Transverse colon (tissue), 4 donors: ENCODE results near the gene OR2AT4. TPM values are rescaled to one million over a fixed set of nuclear protein-coding genes. Genes with fewer than 3 reads are reported as not detected.

Experiments
- DNase-seq: peaks from one replicate; pipeline ENCODE4 v3.0.0-alpha.2; 2019
- H3K27ac ChIP-seq, 4 donors: fragments of 200-600 bp; sonication (generic); 2 replicates each; pipeline ENCODE4 v1.5.1; 2016 to 2018; ENCODE audit warnings: inconsistent platforms in 4 of 4
- H3K27me3 ChIP-seq: fragments of 200-600 bp; sonication (generic); 2 replicates; pipeline ENCODE4 v1.5.1; 2017; ENCODE audit warnings: inconsistent platforms
- H3K36me3 ChIP-seq, 4 donors: fragments of 200-600 bp; sonication (generic); 2 replicates each; pipeline ENCODE4 v1.5.1; 2017 to 2019; ENCODE audit warnings: inconsistent platforms in 4 of 4
- H3K4me1 ChIP-seq, 4 donors: fragments of 200-600 bp; sonication (generic); 2 replicates each; pipeline ENCODE4 v1.5.1; 2017 to 2020; ENCODE audit warnings: inconsistent platforms in 4 of 4
- H3K4me3 ChIP-seq, 4 donors: fragments of 200-600 bp; sonication (generic); 1 replicate in 1 of 4; 2 replicates in 3 of 4; pipeline versions ENCODE4 v1.5.1 to v1.6.1; 2017 to 2019; ENCODE audit warnings: inconsistent platforms in 4 of 4
- H3K9me3 ChIP-seq, 2 donors: fragments of 200-600 bp; sonication (generic); 2 replicates each; pipeline ENCODE4 v1.5.1; 2017 to 2019; ENCODE audit warnings: inconsistent platforms in 2 of 2
- EP300 ChIP-seq: sonication (generic); formaldehyde crosslinking; IDR thresholded peaks from one replicate; pipeline ENCODE4 v1.6.1; 2017; ENCODE audit warnings: antibody characterized with exemption, low read depth
- POLR2A ChIP-seq: fragments of 450-650 bp; IDR thresholded peaks from one replicate; pipeline ENCODE4 v1.6.1; 2016; ENCODE audit warnings: antibody characterized with exemption, mild to moderate bottlenecking, moderate library complexity
- POLR2AphosphoS5 ChIP-seq, 3 donors: sonication (generic); formaldehyde crosslinking; IDR thresholded peaks; one replicate each; pipeline ENCODE4 v1.6.1; 2016; ENCODE audit warnings: antibody characterized with exemption in 3 of 3
- WGBS, 2 donors: methylation state at CpG; one replicate each; pipeline ENCODE4 v1.1.5; 2018; ENCODE audit warnings: low coverage in 1 of 2; 5-methylcytosine and 5-hydroxymethylcytosine counted together
- in situ Hi-C, 4 donors: fragments of 200-750 bp; cut with MboI; loops; one replicate each; pipeline versions ENCODE4 v1.15.0 to v1.15.1; 2017; ENCODE audit warnings: low sequenced_read_pairs in 3 of 4, low pct_ligation_motif_present in 1 of 4, low pct_unique_long_range_greater_than_20kb in 1 of 4
- intact Hi-C: fragments of 100-400 bp; cut with DNase I; formaldehyde crosslinking; loops from one replicate; pipeline ENCODE4 v1.15.1; 2023; ENCODE audit warnings: low total_unique reads
- total RNA-seq, 4 donors: library from RNA; depleted of rRNA; stranded (reverse); fragments of >200 nt; gene quantifications; one replicate each; pipeline ENCODE4 v1.1.0, GENCODE V29; 2016
- TF ChIP-seq, protein P1 (sequence below), 5 experiments: fragments of 200-600 bp in 3 of 5; fragments of 450-650 bp in 2 of 5; sonication (generic) in 3 of 5; IDR thresholded peaks; 1 replicate in 2 of 5; 2 replicates in 3 of 5; pipeline ENCODE4 v1.5.1; 2016 to 2017; ENCODE audit warnings: antibody characterized with exemption in 5 of 5, inconsistent platforms in 3 of 5, mild to moderate bottlenecking in 2 of 5, moderate library complexity in 1 of 5

The OR2AT4 gene
- total RNA-seq, 4 donors from 2014 or later: not detected

DNA sequence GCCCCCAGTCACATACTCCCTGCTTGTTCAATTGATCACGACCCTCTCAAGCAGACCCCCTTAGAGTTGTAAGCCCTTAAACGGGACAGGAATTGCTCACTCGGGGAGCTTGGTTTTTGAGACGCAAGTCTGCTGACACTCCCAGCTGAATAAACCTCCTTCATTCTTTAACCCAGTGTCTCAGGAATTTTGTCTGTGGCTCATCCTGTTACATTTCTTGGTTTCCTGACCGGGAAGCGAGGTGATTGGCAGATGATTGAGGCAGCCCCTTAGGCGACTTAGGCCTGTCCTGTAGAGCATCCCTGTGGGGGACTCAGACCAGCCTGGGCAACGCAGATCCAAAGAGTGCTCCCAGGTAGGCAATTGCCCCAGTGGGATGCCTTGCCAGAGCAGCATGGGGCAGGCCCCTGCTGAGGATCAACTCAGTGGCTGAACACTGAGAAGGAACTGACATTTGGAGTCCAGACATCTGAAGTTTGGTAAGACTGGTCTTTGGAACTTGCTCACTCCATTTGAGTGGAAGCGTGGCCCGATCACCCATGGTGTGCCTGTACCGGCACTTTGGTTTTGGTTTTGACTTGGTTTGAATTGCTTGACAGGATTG is 56.4 kb downstream of the OR2AT4 start:
- Histone ChIP-seq H3K36me3 (no peaks in the 10 kb centered on the region), H3K4me1 (no peaks in the 10 kb centered on the region), H3K27ac (no peak overlapping the region), H3K4me3 (no peak overlapping the region), H3K9me3 (no peaks in the 10 kb centered on the region), H3K27me3 (no peaks in the 10 kb centered on the region)
- WGBS, 2 donors: 89 to 93% methylated on average over 3 to 11 of the region's 11 CpGs
- in situ Hi-C loops: no loop called here
- TF ChIP-seq POLR2AphosphoS5 (IDR thresholded peaks at IDR 0.05) (no peak), POLR2A (no peak), EP300 (no peak)
- TF ChIP-seq, protein P1, sequence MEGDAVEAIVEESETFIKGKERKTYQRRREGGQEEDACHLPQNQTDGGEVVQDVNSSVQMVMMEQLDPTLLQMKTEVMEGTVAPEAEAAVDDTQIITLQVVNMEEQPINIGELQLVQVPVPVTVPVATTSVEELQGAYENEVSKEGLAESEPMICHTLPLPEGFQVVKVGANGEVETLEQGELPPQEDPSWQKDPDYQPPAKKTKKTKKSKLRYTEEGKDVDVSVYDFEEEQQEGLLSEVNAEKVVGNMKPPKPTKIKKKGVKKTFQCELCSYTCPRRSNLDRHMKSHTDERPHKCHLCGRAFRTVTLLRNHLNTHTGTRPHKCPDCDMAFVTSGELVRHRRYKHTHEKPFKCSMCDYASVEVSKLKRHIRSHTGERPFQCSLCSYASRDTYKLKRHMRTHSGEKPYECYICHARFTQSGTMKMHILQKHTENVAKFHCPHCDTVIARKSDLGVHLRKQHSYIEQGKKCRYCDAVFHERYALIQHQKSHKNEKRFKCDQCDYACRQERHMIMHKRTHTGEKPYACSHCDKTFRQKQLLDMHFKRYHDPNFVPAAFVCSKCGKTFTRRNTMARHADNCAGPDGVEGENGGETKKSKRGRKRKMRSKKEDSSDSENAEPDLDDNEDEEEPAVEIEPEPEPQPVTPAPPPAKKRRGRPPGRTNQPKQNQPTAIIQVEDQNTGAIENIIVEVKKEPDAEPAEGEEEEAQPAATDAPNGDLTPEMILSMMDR (IDR thresholded peaks at IDR 0.05): no peak
- no peak for DNase-seq
- intact Hi-C loops: no loop called here

DNA sequence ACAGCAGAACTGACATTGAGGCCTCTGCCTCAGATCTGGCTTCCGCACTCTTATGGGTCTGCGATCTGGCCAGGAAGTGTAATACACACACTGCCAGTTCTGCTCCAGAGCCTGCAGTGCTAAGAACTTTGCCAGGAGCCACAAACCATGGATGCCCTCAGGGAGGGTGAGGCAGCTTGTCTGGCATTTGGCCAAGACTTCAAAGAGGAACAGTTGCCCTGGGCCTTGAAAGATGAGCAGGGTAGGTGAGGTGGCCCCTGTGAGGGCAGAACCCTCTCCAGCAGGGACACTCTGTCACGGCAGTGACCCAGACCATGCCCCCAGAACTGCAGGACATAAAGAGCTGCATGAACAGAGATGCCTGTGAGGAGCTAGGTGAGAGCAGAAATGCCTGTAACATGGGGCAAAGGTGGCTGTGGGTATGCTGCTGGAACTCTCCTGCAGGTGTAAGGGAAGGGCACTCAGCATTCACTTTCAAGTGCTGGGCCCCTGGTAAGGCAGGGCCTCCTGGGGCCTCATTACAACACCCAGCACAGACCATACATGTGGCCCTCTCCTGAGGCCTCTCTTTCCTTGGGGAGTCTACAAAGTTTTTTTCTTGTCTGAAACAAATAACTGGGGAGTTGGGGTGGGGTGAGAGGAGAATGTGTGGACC is 60.6 kb downstream of the OR2AT4 start:
- intact Hi-C loops: no loop called here
- H3K9me3 ChIP-seq: no peaks in the 10 kb centered on the region
- 67% methylated on average over 3 of the region's 3 CpGs; no CpG with 5 or more reads in 1 of the 2 donors for WGBS, 2 donors
- TF ChIP-seq POLR2AphosphoS5 (IDR thresholded peaks at IDR 0.05): no peak
- no peak for TF ChIP-seq EP300
- TF ChIP-seq, protein P1 (IDR thresholded peaks at IDR 0.05): no peak
- TF ChIP-seq POLR2A: no peak
- no peaks in the 10 kb centered on the region for H3K36me3 ChIP-seq
- H3K27ac ChIP-seq: no peak overlapping the region
- no peak overlapping the region for H3K4me3 ChIP-seq
- peak; percentile 14 for DNase-seq
- in situ Hi-C loops: no loop called here
- H3K4me1 ChIP-seq: no peaks in the 10 kb centered on the region
- H3K27me3 ChIP-seq: no peaks in the 10 kb centered on the region

DNA sequence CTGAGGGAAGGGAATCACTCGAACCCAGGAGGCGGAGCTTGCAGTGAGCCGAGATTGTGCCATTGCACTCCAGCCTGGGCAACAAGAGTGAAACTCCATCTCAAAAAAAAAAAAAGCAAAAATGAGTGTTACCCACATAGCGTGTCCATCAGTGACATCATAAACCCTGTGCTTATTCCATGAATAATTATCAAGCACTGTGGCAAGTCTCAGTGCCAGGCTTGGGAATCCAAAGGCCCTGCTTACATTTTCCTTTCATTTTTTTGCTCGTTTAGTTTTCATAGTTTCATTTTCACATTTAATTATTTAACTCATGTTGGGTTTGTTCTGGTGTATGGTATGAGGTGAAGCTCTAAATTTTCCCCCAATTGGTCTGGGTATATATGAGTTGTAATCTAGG is 61.4 kb downstream of the OR2AT4 start:
- intact Hi-C loops: no loop called here
- Histone ChIP-seq H3K36me3 (no peaks in the 10 kb centered on the region), H3K27ac (no peak overlapping the region), H3K27me3 (no peaks in the 10 kb centered on the region), H3K4me1 (no peaks in the 10 kb centered on the region), H3K4me3 (no peak overlapping the region), H3K9me3 (no peaks in the 10 kb centered on the region)
- in situ Hi-C loops: no loop called here
- TF ChIP-seq, protein P1 (IDR thresholded peaks at IDR 0.05): no peak
- TF ChIP-seq POLR2A: no peak
- TF ChIP-seq POLR2AphosphoS5 (IDR thresholded peaks at IDR 0.05): no peak
- no peak for TF ChIP-seq EP300
- WGBS, 2 donors: 78 to 82% methylated on average over 5 of the region's 5 CpGs
- DNase-seq: no peak

DNA sequence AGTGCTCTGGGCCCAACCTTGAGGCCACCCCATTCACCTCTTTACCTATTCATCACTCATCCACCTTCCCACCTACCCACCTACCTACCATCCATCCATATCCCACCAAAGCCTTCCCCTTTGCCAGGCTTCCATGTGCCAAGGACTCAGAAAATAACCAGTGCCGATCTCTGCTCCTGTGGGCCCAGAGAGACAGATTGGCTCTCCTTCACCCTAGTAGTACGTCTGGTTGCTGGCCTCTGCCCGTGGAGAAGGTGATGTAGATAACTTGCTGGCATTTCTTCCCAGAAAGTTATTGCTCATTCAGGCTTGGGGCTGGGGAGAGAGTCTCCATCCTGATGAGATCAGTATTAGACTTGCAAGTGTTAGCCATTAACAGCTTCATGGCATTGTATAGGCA is 62.8 kb downstream of the OR2AT4 start:
- Histone ChIP-seq H3K27ac (no peak overlapping the region), H3K9me3 (no peaks in the 10 kb centered on the region), H3K4me3 (no peak overlapping the region), H3K4me1 (no peaks in the 10 kb centered on the region), H3K27me3 (no peaks in the 10 kb centered on the region), H3K36me3 (no peaks in the 10 kb centered on the region)
- TF ChIP-seq POLR2A (no peak), EP300 (no peak), POLR2AphosphoS5 (IDR thresholded peaks at IDR 0.05) (no peak)
- TF ChIP-seq, protein P1 (IDR thresholded peaks at IDR 0.05): no peak
- no peak for DNase-seq
- intact Hi-C loops (no loop called here), in situ Hi-C loops (no loop called here)
- 98 to 100% methylated on average over 3 of the region's 3 CpGs for WGBS, 2 donors
